PC-9 (cell line): ENCODE data around the gene HSBP1L1.

Experiments
- CTCF ChIP-seq: fragments of 200-600 bp; sonication (generic); conservative IDR thresholded peaks from 2 replicates; pipeline ENCODE4 v1.6.1; 2017; ENCODE audit warnings: mixed run types, antibody characterized with exemption, mild to moderate bottlenecking, moderate library complexity
- EZH2 ChIP-seq: fragments of 200-600 bp; sonication (generic); IDR thresholded peaks from 2 replicates; pipeline ENCODE4 v1.8.0; 2017; ENCODE audit warnings: antibody characterized with exemption, low read depth

DNA sequence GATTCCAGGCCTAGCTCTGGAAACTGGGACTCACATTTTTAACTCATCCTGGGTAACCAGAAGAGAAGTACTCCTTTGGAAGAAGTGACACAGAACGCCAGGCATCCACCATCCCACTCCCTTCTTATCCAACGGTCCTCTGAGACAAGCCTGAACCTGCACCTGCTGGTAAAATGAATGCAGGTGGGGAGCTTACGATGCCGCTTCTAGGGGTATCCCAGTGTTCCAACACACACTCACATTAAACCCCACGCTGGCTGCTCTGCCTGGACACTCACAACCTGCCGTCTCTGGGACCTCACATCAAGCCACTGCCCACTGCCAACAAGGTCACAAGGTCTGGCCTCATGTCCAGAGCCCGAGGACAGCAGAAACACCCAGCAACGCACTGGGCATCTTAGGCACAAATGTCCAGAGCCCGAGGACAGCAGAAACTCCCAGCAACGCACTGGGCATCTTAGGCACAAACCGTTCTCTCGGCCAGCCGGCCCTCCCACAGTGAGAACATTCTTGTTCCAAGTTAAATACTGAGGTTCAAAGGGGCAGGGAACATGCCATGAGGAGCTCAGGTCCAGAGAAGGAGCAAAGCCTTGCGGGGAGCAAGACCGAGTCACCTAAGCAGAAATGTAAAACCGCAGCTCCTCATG is 22.8 kb upstream of the HSBP1L1 start:
- TF ChIP-seq CTCF (no peak), EZH2 (no peak)
